ENCODE results near the gene KCNT1.

Gene KCNT1

GRCh38 chr9:135701067-135701958 lies 672 bp upstream of the KCNT1 start:
- DNase-seq, result no peak

- DNase-seq, result no peak
These were observed 1.7 kb downstream of the KCNT1 start for GRCh38 chr9:135703726-135704125.

- no peak for DNase-seq
These were observed 2.5 kb downstream of the KCNT1 start for GRCh38 chr9:135704483-135704882.

GRCh38 chr9:135705376-135705775 lies 3.4 kb downstream of the KCNT1 start:
- DNase-seq, result no peak

- no peak for DNase-seq
These were observed 4.3 kb downstream of the KCNT1 start for GRCh38 chr9:135706288-135706687.

- DNase-seq, result no peak
These were observed 5.5 kb downstream of the KCNT1 start for GRCh38 chr9:135707252-135708138.

DNA sequence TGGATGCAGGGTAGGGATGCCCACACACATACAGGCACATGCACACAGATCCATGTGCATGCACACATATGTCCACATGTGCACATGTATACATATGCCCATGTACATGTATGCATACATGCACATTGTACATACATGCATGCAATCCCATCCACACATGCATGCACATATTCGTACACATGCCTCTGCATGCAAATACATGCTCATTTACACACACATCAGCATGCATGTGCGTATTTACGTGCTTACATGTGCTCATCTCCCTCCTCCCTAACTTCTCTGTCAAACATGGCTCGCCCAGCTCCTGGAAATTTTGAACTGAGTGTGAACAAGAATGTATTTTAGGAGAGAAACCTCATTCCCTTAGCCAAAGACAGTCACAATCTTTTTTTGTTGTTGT lies 6.2 kb downstream of the KCNT1 start:
- no peak for DNase-seq

GRCh38 chr9:135711391-135711790 lies 9.4 kb downstream of the KCNT1 start:
- no peak for DNase-seq

- no peak for DNase-seq
These were observed 9.9 kb downstream of the KCNT1 start for GRCh38 chr9:135711881-135712280.

- DNase-seq, result no peak
These were observed 10.8 kb downstream of the KCNT1 start for GRCh38 chr9:135712613-135713295.

DNA sequence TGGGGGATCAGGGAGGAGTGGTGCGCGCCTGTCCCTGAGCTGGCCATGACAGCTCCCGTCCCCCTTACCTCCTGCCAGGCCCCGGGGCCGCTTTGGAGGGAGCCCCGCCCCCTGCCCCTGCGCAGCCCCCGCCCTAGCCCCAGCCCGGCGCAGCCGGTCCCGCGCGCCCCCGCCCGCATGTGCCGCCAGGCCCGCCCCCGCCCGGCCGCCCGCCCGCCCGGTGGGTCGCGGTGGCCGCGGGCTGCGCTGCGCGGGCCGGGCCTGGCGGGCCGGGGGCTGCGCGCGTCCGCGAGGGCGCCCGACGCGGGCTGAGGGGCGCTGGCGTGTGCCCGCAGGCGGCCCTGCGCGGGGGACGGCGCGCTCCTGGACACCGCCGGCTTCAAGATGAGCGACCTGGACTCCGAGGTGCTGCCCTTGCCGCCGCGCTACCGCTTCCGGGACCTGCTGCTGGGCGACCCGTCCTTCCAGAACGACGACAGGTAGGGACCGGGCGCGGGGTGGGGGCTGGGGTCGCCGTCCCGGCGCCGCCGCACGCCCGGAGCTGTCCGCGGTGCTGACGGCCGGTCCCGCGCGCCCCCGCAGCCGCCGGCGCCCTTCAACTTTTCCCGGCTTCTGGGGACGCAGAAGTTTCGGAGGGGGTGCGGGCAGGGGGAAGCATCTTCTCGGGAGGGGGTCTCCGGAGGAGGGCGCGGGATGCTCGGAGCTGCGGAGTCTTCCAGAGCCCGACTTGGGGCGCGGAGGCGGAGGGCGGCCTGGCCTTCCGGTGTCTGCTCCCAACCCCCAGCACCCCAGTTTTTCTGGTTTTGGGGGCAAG lies 12.5 kb downstream of the KCNT1 start:
- DNase-seq, result no peak

DNA sequence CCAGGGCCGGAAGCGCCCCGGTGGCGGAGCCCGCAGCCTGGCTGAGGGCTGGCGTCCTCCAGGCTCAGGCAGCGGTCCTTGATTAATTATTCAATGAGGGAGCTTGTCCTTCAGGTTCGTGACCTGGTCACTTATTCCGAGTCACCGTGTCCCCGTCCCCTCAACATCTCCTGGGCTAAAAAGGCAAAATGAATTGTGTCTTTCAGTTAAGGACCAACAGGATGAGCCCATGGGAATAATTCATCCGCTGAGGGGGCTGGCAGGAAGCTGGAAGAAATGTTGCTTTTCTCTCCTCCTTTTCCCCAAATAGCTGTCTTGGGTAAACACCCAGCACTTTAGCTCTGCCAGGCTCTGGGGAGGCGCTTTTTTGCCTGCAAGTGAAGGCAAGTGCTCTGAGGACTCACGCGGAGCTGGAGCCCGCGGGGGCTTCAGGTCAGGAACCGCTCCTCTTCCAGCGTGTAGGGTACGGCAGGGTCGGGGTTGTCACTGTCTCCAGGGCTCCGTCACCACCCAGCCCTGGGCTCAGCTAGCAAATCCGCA lies 13.1 kb downstream of the KCNT1 start:
- no peak for DNase-seq

DNA sequence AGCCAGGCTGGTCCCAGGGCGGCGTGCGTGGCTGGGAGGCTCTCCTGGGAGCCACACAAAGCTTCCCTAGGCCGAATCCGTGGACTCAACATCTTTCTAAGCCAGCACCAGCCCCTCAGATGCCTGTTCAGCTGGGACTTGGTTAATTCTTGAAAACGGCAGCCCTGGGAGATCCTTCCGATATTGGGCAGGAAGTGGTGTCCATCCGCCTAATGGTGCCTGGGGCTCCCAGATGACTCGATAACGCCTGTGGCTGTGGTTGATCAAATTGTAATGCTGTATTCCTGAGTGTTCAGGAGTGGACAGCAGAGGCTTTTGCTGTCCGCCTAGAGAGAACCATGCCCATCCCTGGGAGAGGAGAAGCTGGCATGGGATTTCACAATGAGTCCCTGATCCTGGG lies 14.1 kb downstream of the KCNT1 start:
- DNase-seq, result no peak

DNA sequence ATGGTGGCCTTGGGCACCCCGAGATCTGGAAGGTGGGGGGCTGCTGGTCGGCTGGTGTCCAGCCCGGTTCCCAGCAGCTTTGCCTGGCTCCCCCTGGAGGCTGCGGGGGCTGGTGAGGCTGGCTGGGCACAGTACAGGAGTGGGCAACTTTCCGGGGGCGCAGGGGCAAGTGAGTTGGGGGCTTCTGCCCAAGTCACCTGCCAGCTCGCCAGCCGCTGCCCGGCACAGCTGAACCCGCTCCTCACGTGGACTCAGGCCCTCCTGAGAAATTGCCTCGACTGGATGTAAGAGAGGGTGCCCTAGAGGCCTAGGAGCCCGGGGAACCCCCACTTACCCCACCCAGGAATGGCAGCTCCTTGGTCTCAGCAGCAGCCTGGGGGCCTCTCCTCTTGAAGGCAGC lies 15.4 kb downstream of the KCNT1 start:
- no peak for DNase-seq

- DNase-seq, result no peak
These were observed 16.6 kb downstream of the KCNT1 start for GRCh38 chr9:135718616-135719015.

DNA sequence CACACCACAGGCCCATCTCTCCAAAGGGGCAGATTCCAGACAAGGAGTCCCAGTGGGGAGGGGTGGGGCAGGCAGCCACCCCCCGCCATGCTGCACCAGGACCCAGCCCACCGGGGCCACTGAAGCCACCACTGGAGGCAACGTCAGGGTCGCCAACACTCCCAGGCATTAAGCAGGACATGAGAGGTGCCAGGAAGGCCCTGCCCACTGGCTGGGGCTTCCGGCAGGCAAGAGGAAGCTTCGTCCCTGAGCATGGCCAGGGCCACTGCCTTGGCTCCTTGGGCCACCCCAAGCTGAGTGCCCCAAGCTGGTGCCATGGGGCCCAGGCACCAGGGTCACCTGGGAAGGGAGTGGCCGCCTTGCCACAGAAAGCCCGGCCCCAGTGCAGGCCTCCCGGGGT lies 17.5 kb downstream of the KCNT1 start:
- DNase-seq, result no peak

- no peak for DNase-seq
These were observed 20.4 kb downstream of the KCNT1 start for GRCh38 chr9:135722365-135722764.

DNA sequence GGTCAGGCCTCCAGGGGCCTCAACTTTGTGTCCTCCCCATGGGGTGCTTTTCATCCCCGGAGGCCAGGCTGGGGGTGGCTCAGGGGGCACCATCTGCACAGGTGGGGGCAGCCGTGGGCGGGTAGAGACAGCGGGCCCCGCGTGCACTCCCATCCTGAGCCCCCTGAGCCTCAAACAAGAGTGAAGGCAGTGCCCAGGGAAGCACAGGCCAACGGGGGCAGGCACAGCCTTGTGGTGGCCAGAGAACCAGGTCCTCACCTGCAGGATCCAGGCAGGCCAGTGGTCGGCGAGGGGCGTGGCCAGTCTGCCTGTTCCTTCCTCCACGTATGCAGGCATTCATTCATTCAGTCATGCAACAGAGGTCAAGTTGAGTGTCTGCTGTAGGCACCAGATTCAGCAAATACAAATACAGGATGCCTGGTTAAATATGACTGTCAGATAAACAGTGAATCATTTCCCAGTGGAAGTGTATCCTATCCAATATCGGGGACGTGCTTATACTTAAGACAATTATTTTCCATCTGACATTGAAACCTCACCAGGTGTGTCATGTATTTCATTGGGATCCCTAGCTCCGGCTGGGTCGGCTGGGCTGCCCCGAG lies 22.3 kb downstream of the KCNT1 start:
- no peak for DNase-seq

GRCh38 chr9:135726138-135726853 lies 24.3 kb downstream of the KCNT1 start:
- no peak for DNase-seq

GRCh38 chr9:135727257-135727875 lies 25.4 kb downstream of the KCNT1 start:
- no peak for DNase-seq

All from AML-193 (cell line).